Trophoblast cell (in vitro differentiated cells and primary cell): ENCODE data around the gene TGFB1.
A peak's percentile ranks its signal among the peaks of the same experiment; 100 is the strongest.
"Not testable (repeated sequence)": the region's sequence is repeated elsewhere in the genome, so short reads cannot be mapped to it uniquely, and the experiment has no call there.

Source experiments
- DNase-seq, 2 donors: peaks; one replicate each; pipeline ENCODE4 v3.0.0-alpha.2; 2016
- H2AFZ ChIP-seq: 2 replicates; pipeline ENCODE4 v1.6.1; 2013; ENCODE audit warnings: low read length, moderate library complexity, mild to moderate bottlenecking; ENCODE audit not compliant: insufficient read depth, poor library complexity
- H2AK5ac ChIP-seq: 2 replicates; pipeline ENCODE4 v1.6.1; 2013; ENCODE audit warnings: mild to moderate bottlenecking, low read length
- H2BK120ac ChIP-seq: 2 replicates; pipeline ENCODE4 v1.6.1; 2013; ENCODE audit warnings: low read length, mild to moderate bottlenecking, moderate library complexity; ENCODE audit not compliant: insufficient read depth, poor library complexity
- H2BK12ac ChIP-seq: 2 replicates; pipeline ENCODE4 v1.6.1; 2013; ENCODE audit warnings: mild to moderate bottlenecking, low read length, moderate library complexity
- H2BK5ac ChIP-seq: 2 replicates; pipeline ENCODE4 v1.6.1; 2013; ENCODE audit warnings: low read length, low read depth, moderate library complexity, mild to moderate bottlenecking; ENCODE audit not compliant: poor library complexity
- H3K14ac ChIP-seq: 2 replicates; pipeline ENCODE4 v1.6.1; 2013; ENCODE audit warnings: mild to moderate bottlenecking, low read length
- H3K18ac ChIP-seq: 2 replicates; pipeline ENCODE4 v1.6.1; 2013; ENCODE audit warnings: mild to moderate bottlenecking, low read length
- H3K23ac ChIP-seq: 2 replicates; pipeline ENCODE4 v1.6.1; 2013; ENCODE audit warnings: low read length
- H3K27ac ChIP-seq: 2 replicates; pipeline ENCODE4 v1.5.1; 2013; ENCODE audit warnings: low read depth, mild to moderate bottlenecking, inconsistent platforms, low read length, moderate library complexity
- H3K27me3 ChIP-seq: 2 replicates; pipeline ENCODE4 v1.6.1; 2013; ENCODE audit warnings: inconsistent platforms, mild to moderate bottlenecking, low read length, moderate library complexity; ENCODE audit not compliant: insufficient read depth
- H3K36me3 ChIP-seq, 2 experiments: 1 replicate in 1 of 2; 2 replicates in 1 of 2; pipeline ENCODE4 v1.6.1; 2013; ENCODE audit warnings: low read length in 2 of 2, mild to moderate bottlenecking in 2 of 2, moderate library complexity in 1 of 2; ENCODE audit not compliant: insufficient read depth in 2 of 2, control insufficient read depth in 1 of 2
- H3K4ac ChIP-seq: 2 replicates; pipeline ENCODE4 v1.6.1; 2013; ENCODE audit warnings: low read depth, mild to moderate bottlenecking, low read length, moderate library complexity
- H3K4me1 ChIP-seq, 2 experiments: 1 replicate in 1 of 2; 2 replicates in 1 of 2; pipeline ENCODE4 v1.6.1; 2013; ENCODE audit warnings: low read length in 2 of 2, mild to moderate bottlenecking in 2 of 2, moderate library complexity in 1 of 2; ENCODE audit not compliant: insufficient read depth in 2 of 2, control insufficient read depth in 1 of 2
- H3K4me2 ChIP-seq: 2 replicates; pipeline ENCODE4 v1.6.1; 2013; ENCODE audit warnings: inconsistent platforms, mild to moderate bottlenecking, low read length, moderate library complexity
- H3K4me3 ChIP-seq: 2 replicates; pipeline ENCODE4 v1.5.1; 2013; ENCODE audit warnings: mild to moderate bottlenecking, low read depth, low read length, inconsistent platforms
- H3K79me1 ChIP-seq: one replicate; pipeline ENCODE4 v1.6.1; 2013; ENCODE audit warnings: low read length
- H3K79me2 ChIP-seq: 2 replicates; pipeline ENCODE4 v1.6.1; 2013; ENCODE audit warnings: low read length, mild to moderate bottlenecking; ENCODE audit not compliant: control insufficient read depth, insufficient read depth, poor library complexity
- H3K9ac ChIP-seq: 2 replicates; pipeline ENCODE4 v1.6.1; 2013; ENCODE audit warnings: mild to moderate bottlenecking, low read length
- H3K9me3 ChIP-seq: 2 replicates; pipeline ENCODE4 v1.6.1; 2013; ENCODE audit warnings: low read depth, mild to moderate bottlenecking, control low read depth, inconsistent platforms, low read length; ENCODE audit not compliant: insufficient read depth
- H4K12ac ChIP-seq: 2 replicates; pipeline ENCODE4 v1.6.1; 2013; ENCODE audit warnings: low read depth, mild to moderate bottlenecking, low read length, moderate library complexity
- H4K8ac ChIP-seq: 2 replicates; pipeline ENCODE4 v1.6.1; 2013; ENCODE audit warnings: low read depth, mild to moderate bottlenecking, low read length, moderate library complexity
- H4K91ac ChIP-seq: one replicate; pipeline ENCODE4 v1.6.1; 2013; ENCODE audit warnings: low read depth, mild to moderate bottlenecking, low read length, moderate library complexity
- WGBS: extraction: QIAGEN DNeasy Blood & Tissue Kit; methylation state at CpG from one replicate; pipeline ENCODE4 v1.1.7; 2013; ENCODE audit warnings: missing lambda C conversion rate; ENCODE audit not compliant: insufficient read length, insufficient coverage; ENCODE audit errors: extremely low coverage; 5-methylcytosine and 5-hydroxymethylcytosine counted together

TGFB1 gene

DNA sequence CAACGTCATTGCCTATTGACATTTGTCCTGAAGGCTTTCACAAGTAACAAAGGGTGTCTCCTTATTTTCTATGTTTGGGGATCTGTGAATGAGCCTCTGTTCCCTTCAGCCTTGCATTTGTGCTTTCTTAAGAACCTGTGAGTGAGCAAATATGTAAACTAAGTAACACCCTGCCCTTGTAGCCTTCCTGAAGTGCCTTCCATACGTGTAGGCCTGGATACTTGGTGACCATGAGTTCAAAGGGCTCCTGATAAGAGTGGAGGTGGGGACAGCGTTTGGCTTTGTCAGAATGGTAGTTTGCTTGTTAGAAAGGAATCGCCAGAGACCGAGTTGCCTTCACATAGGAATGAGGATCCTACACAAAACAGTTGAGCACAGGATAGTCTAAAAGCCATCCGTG lies 58.2 kb downstream of the TGFB1 start:
- Histone ChIP-seq H3K79me1 (no peaks in the 10 kb centered on the region), H3K9ac (no peak overlapping the region), H3K14ac (no peak overlapping the region), H3K36me3 (peaks cover 72 to 92% of the 10 kb centered on the region in 2 experiments), H3K4ac (no peak overlapping the region), H3K27me3 (no peaks in the 10 kb centered on the region), H2AFZ (no peak overlapping the region), H2BK120ac (no peak overlapping the region), H2BK12ac (no peak overlapping the region), H3K23ac (no peak overlapping the region), H2BK5ac (no peak overlapping the region), H3K4me2 (no peak overlapping the region), H3K9me3 (no peaks in the 10 kb centered on the region), H3K79me2 (no peaks in the 10 kb centered on the region), H3K27ac (no peak overlapping the region), H3K4me1 (no peaks in the 10 kb centered on the region), H3K18ac (no peak overlapping the region), H4K91ac (no peak overlapping the region), H4K8ac (no peak overlapping the region), H3K4me3 (no peak overlapping the region), H4K12ac (no peak overlapping the region), H2AK5ac (no peak overlapping the region)
- no peak for DNase-seq
- no CpG with 5 or more reads among the region's 6 CpGs for WGBS

DNA sequence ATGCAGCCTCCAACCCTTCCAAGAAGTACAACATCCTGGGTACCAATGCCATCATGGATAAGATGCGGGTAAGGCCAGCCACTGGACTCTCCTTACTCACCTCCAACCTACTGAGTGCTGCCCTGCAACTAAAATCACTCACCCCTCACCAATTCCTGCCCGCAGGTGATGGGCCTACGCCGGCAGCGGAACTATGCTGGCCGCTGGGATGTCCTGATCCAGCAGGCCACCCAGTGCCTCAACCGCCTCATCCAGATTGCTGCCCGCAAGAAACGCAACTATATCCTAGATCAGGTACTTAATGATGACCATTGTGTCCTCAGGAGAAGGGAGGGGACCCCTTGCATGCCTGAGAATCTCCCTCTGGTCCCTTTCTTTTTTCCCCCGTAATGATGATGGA lies 59.3 kb downstream of the TGFB1 start:
- H4K8ac ChIP-seq = no peak overlapping the region
- no peak overlapping the region for H3K14ac ChIP-seq
- H2BK120ac ChIP-seq = no peak overlapping the region
- H3K27me3 ChIP-seq = no peaks in the 10 kb centered on the region
- H3K4ac ChIP-seq = no peak overlapping the region
- no peak overlapping the region for H4K91ac ChIP-seq
- no peak overlapping the region for H3K4me3 ChIP-seq
- DNase-seq = peak; percentile 27 to 31
- H3K79me2 ChIP-seq = no peaks in the 10 kb centered on the region
- H3K27ac ChIP-seq = no peak overlapping the region
- H3K9me3 ChIP-seq = no peaks in the 10 kb centered on the region
- no peak overlapping the region for H3K9ac ChIP-seq
- no peak overlapping the region for H2BK12ac ChIP-seq
- H2AK5ac ChIP-seq = no peak overlapping the region
- H3K4me1 ChIP-seq = no peaks in the 10 kb centered on the region
- no peak overlapping the region for H4K12ac ChIP-seq
- H3K36me3 ChIP-seq = peaks cover 72 to 91% of the 10 kb centered on the region in 2 experiments
- H3K18ac ChIP-seq = no peak overlapping the region
- no peaks in the 10 kb centered on the region for H3K79me1 ChIP-seq
- H3K4me2 ChIP-seq = no peak overlapping the region
- no peak overlapping the region for H3K23ac ChIP-seq
- no CpG with 5 or more reads among the region's 10 CpGs for WGBS
- no peak overlapping the region for H2BK5ac ChIP-seq
- no peak overlapping the region for H2AFZ ChIP-seq

DNA sequence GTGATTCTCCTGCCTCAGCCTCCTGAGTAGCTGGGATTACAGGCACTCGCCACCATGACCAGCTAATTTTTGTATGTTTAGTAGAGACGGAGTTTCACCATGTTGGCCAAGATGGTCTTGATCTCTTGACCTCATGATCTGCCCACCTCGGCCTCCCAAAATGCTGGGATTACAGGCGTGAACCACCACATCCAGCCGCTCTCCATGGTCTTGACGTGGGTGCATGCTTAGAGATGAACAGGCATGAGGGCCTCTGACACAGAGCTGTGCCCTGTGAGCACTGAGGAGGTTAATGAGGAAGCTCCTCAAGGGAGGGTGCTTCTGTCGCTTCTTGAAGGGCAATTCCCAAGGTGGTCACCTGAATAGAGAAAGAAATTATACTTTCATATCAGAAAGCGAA lies 63.9 kb downstream of the TGFB1 start:
- WGBS = no CpG with 5 or more reads among the region's 8 CpGs

DNA sequence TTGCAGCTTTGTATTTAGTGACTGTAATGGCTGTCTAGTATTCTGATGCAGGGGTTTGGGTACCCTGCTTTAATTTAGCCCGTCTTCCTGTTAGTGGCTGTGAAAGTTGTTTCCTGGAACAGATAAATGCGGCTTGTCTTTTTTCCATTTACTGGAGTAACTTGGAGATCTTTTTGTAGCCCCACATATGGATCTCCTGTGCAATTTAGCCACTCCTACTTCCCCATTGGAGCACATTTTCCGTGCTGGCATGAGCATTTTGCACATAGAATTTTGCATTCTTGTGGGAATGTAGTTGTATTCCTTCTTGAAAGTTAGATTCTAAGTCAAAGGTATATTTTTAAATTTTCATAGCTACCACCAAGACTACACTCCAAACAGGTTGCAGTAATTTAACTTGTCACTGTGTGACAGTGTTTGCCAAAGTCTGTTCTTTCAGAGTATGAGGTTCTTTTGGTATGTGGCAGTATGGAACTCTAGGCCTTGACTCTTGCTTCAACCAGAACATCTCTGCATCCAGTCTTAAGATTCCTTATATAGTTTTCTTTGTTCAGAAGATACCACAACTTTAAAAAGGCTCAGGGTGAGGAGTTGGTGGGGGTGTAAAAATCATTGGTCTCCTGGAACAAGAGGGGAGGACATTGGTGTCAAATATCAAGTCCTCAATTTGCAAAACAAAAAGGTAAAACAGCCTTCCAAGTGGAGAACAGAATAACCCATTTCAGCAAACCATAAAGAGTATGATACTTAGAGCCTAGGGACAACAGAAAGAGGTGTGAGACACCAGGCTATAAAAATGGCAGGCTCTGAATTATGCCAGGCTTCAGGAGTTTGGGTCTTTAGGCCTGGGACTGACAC lies 64.8 kb downstream of the TGFB1 start:
- Histone ChIP-seq H4K91ac (no peak overlapping the region), H2BK120ac (no peak overlapping the region), H2BK5ac (no peak overlapping the region), H3K4me3 (no peak overlapping the region), H2AK5ac (no peak overlapping the region), H3K18ac (no peak overlapping the region), H3K27ac (no peak overlapping the region), H3K79me1 (no peaks in the 10 kb centered on the region), H3K9me3 (no peaks in the 10 kb centered on the region), H3K9ac (no peak overlapping the region), H3K4ac (no peak overlapping the region), H3K4me1 (no peaks in the 10 kb centered on the region), H3K27me3 (no peaks in the 10 kb centered on the region), H2AFZ (no peak overlapping the region), H3K23ac (no peak overlapping the region), H3K36me3 (peaks cover 65 to 81% of the 10 kb centered on the region in 2 experiments), H4K8ac (no peak overlapping the region), H3K79me2 (no peaks in the 10 kb centered on the region), H2BK12ac (no peak overlapping the region), H3K4me2 (no peak overlapping the region), H4K12ac (no peak overlapping the region), H3K14ac (no peak overlapping the region)
- no CpG with 5 or more reads among the region's 3 CpGs for WGBS
- no peak for DNase-seq

More for the DNA sequence above, 63.9 kb downstream of the TGFB1 start:
- H4K8ac ChIP-seq, H3K18ac ChIP-seq, H2AK5ac ChIP-seq, H2BK12ac ChIP-seq, H2BK5ac ChIP-seq, H2AFZ ChIP-seq, H3K4me2 ChIP-seq, H3K4ac ChIP-seq, H3K9me3 ChIP-seq, H2BK120ac ChIP-seq, H3K4me1 ChIP-seq, H3K14ac ChIP-seq, H3K79me2 ChIP-seq, H3K9ac ChIP-seq, DNase-seq, H3K27ac ChIP-seq, H3K79me1 ChIP-seq, H4K91ac ChIP-seq, H4K12ac ChIP-seq, H3K27me3 ChIP-seq, H3K4me3 ChIP-seq, H3K23ac ChIP-seq: not testable (repeated sequence)
- H3K36me3 ChIP-seq = peaks cover 67 to 83% of the 10 kb centered on the region in 2 experiments
